Heart left ventricle (tissue), 13 donors: Measurements from ENCODE around the gene SHISA8.

Experiments used
- CTCF ChIP-seq, 12 donors: fragments of 200-600 bp; sonication (generic) in 4 of 12; IDR thresholded peaks; one replicate each; pipeline versions ENCODE4 v1.5.0 to v1.8.0; 2018 to 2022; ENCODE audit warnings: antibody characterized with exemption in 12 of 12, mild to moderate bottlenecking in 5 of 12
- POLR2A ChIP-seq, 2 donors: fragments of 450-650 bp; IDR thresholded peaks; one replicate each; pipeline ENCODE4 v1.6.1; 2017; ENCODE audit warnings: antibody characterized with exemption in 2 of 2, mild to moderate bottlenecking in 2 of 2, moderate library complexity in 2 of 2
- donor health status: ischemic (EF 13 %, LVEDD 7.1; RV severe dilation, severe dysfunction).
- donor health status: DM: no; HTN: yes; CAD: no.
- donor health status: DM: no; HTN: no; CAD: no.
- donor health status: ischemic (EF 25% LVEDD 6.9; RV normal size, moderate dysfunction).
- donor health status: ischemic (EF 25% LVEDD 5.7; RV mildly dilated, moderate dysfunction).
- donor health status: ischemic (EF 35%, LVEDD 5.7; RV mildly dilated, moderate dysfunction).
- donor health status: nonischemic (EF 11% LVEDD 7.7; RV severe dilation, severe dysfunction).
- donor health status: DM: yes; HTN: yes; CAD: no.
- donor health status: PGD.
- donor health status: ischemic (EF 29% LVEDD 5.4; RV normal size, mild dysfunction).
- donor health status: nonischemic (EF 23%, LVEDD 6.1; RV moderate dilation, normal function).

GRCh38 chr22:41925783-41926460, 11.0 kb upstream of the SHISA8 start:
- TF ChIP-seq POLR2A (IDR thresholded peaks at IDR 0.05) (no peak), CTCF (IDR thresholded peaks at IDR 0.05) (peak; percentile 43 to 78 (median 60))
